Fibroblast of mammary gland (primary cell): ENCODE measurements around the gene DDX39A.

ENCODE experiments used
- DNase-seq: peaks from one replicate; pipeline ENCODE4 v3.0.0-alpha.2; 2010; ENCODE audit warnings: low read depth
- H3K4me3 ChIP-seq: 2 replicates; pipeline ENCODE4 v1.5.1; 2011; ENCODE audit warnings: low read depth, mild to moderate bottlenecking, low read length, moderate library complexity; ENCODE audit not compliant: control insufficient read depth
- CTCF ChIP-seq: conservative IDR thresholded peaks from 2 replicates; pipeline ENCODE4 v1.5.1; 2011; ENCODE audit warnings: low read depth, low read length, inconsistent platforms; ENCODE audit not compliant: control insufficient read depth, insufficient read depth

Gene DDX39A

GRCh38 chr19:14418856-14419105 lies 360 bp downstream of the DDX39A start:
- no peak for DNase-seq
- TF ChIP-seq CTCF: no peak

GRCh38 chr19:14416817-14417231 lies 2.3 kb downstream of the DDX39A start:
- no peak for TF ChIP-seq CTCF
- DNase-seq: peak; percentile 65
- H3K4me3 ChIP-seq: peak overlapping the region; percentile 27

More at GRCh38 chr19:14418856-14419105, 360 bp downstream of the DDX39A start:
- H3K4me3 ChIP-seq: peak overlapping the region; percentile 94

- DNase-seq: no peak
- no peak overlapping the region for H3K4me3 ChIP-seq
- no peak for TF ChIP-seq CTCF
These were observed 4.0 kb downstream of the DDX39A start for GRCh38 chr19:14414926-14415690.

- TF ChIP-seq CTCF: no peak
- H3K4me3 ChIP-seq: no peak overlapping the region
- DNase-seq: peak; percentile 66
These were observed 5.4 kb downstream of the DDX39A start for GRCh38 chr19:14413693-14414181.

GRCh38 chr19:14412996-14413692 lies 6.0 kb downstream of the DDX39A start:
- no peak for TF ChIP-seq CTCF
- no peak for DNase-seq

GRCh38 chr19:14412324-14412995 lies 6.7 kb downstream of the DDX39A start:
- no peak for TF ChIP-seq CTCF
- H3K4me3 ChIP-seq: no peak overlapping the region
- DNase-seq: no peak

More at GRCh38 chr19:14412996-14413692, 6.0 kb downstream of the DDX39A start:
- H3K4me3 ChIP-seq: no peak overlapping the region
